Calu3 (cell line): ENCODE results near the gene ESR2. TPM values are rescaled to one million over a fixed set of nuclear protein-coding genes. Genes with fewer than 3 reads are reported as not detected.
A peak's percentile ranks its signal among the peaks of the same experiment; 100 is the strongest.

Experiments used
- BruUV-seq: library from RNA; stranded (reverse); fragments of 400-500 nt; replicated peaks from 2 replicates; lab custom pipeline; 2021; lab: Mats Ljungman, UMichigan
- CTCF ChIA-PET: fragments of 300-600 bp; sonication (Branson Sonifier 250); formaldehyde crosslinking; loops from one replicate; lab custom pipeline; 2022; ENCODE audit warnings: antibody characterized with exemption; lab: Charles Lee
- DNase-seq: peaks from one replicate; pipeline ENCODE4 v3.0.0; 2022
- H3K27ac Mint-ChIP-seq: one replicate; pipeline ENCODE4 v1.8.0; 2022; ENCODE audit warnings: mixed read lengths; ENCODE audit not compliant: unreplicated experiment
- H3K27me3 Mint-ChIP-seq: one replicate; pipeline ENCODE4 v1.8.0; 2022; ENCODE audit warnings: mixed read lengths; ENCODE audit not compliant: unreplicated experiment
- H3K36me3 Mint-ChIP-seq: one replicate; pipeline ENCODE4 v1.8.0; 2022; ENCODE audit warnings: mild to moderate bottlenecking, moderate library complexity, mixed read lengths; ENCODE audit not compliant: insufficient read depth, unreplicated experiment
- H3K4me1 Mint-ChIP-seq: one replicate; pipeline ENCODE4 v1.8.0; 2022; ENCODE audit warnings: mild to moderate bottlenecking, low read depth, mixed read lengths; ENCODE audit not compliant: unreplicated experiment
- H3K4me3 Mint-ChIP-seq: one replicate; pipeline ENCODE4 v1.8.0; 2022; ENCODE audit warnings: mild to moderate bottlenecking, low read depth, moderate library complexity, mixed read lengths; ENCODE audit not compliant: unreplicated experiment
- H3K9me3 Mint-ChIP-seq: one replicate; pipeline ENCODE4 v1.8.0; 2022; ENCODE audit warnings: low read depth, mixed read lengths; ENCODE audit not compliant: unreplicated experiment
- intact Hi-C: fragments of 100-400 bp; cut with micrococcal nuclease; formaldehyde crosslinking; loops from one replicate; pipeline ENCODE4 v1.10.0; 2022; ENCODE audit not compliant: unreplicated experiment
- total RNA-seq: library from RNA; stranded (reverse); gene quantifications from 2 replicates; pipeline ENCODE4 v1.2.3, GENCODE V29; 2022
- TF ChIP-seq, protein P1 (sequence below): fragments of 200-600 bp; IDR thresholded peaks from one replicate; pipeline ENCODE4 v1.8.0; 2022; ENCODE audit warnings: antibody characterized with exemption; ENCODE audit not compliant: unreplicated experiment

ESR2 gene
- total RNA-seq, 1 experiment from 2014 or later, result not detected

DNA sequence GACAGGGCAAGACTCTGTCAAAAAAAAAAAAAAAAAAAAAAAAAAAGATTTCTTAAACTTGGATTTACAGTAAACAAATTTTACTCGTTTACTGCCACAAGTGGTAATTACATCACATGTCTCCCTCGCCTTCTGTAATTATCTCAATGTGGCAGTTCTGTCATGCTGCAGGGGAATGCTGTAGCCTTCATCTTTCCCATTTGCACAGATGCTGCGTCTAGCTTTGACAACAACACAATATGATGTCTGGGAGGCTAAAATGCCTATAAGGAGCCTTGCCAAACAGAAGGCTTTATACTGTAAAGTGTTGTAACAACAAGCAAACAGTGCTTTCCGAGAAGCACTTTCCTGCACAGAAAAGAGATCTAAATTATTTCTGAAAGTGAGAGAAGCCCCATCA lies 48.7 kb downstream of the ESR2 start:
- H3K9me3 Mint-ChIP-seq, result no peaks in the 10 kb centered on the region
- CTCF ChIA-PET, result no interaction called here
- no peak for DNase-seq
- TF ChIP-seq, protein P1, sequence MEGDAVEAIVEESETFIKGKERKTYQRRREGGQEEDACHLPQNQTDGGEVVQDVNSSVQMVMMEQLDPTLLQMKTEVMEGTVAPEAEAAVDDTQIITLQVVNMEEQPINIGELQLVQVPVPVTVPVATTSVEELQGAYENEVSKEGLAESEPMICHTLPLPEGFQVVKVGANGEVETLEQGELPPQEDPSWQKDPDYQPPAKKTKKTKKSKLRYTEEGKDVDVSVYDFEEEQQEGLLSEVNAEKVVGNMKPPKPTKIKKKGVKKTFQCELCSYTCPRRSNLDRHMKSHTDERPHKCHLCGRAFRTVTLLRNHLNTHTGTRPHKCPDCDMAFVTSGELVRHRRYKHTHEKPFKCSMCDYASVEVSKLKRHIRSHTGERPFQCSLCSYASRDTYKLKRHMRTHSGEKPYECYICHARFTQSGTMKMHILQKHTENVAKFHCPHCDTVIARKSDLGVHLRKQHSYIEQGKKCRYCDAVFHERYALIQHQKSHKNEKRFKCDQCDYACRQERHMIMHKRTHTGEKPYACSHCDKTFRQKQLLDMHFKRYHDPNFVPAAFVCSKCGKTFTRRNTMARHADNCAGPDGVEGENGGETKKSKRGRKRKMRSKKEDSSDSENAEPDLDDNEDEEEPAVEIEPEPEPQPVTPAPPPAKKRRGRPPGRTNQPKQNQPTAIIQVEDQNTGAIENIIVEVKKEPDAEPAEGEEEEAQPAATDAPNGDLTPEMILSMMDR, result no peak
- no peak overlapping the region for H3K27ac Mint-ChIP-seq
- no peak overlapping the region for H3K4me3 Mint-ChIP-seq
- intact Hi-C loops, result no loop called here
- no TSS peak for BruUV-seq
- H3K36me3 Mint-ChIP-seq, result no peaks in the 10 kb centered on the region
- H3K27me3 Mint-ChIP-seq, result no peaks in the 10 kb centered on the region
- no peaks in the 10 kb centered on the region for H3K4me1 Mint-ChIP-seq

- CTCF ChIA-PET, result interaction anchor here (0.7 kb wide), 1 partner anchor 773 kb away, joined by 3 read pairs; no protein-coding TSS in a partner anchor
- H3K27ac Mint-ChIP-seq, result no peak overlapping the region
- no peak for DNase-seq
- H3K27me3 Mint-ChIP-seq, result no peaks in the 10 kb centered on the region
- H3K9me3 Mint-ChIP-seq, result no peaks in the 10 kb centered on the region
- H3K36me3 Mint-ChIP-seq, result no peaks in the 10 kb centered on the region
- H3K4me3 Mint-ChIP-seq, result no peak overlapping the region
- TF ChIP-seq, protein P1, result no peak
- H3K4me1 Mint-ChIP-seq, result no peaks in the 10 kb centered on the region
- intact Hi-C loops, result no loop called here
- BruUV-seq, result no TSS peak
These were observed 49.9 kb downstream of the ESR2 start for GRCh38 chr14:64244279-64244678.

GRCh38 chr14:64238631-64239030 lies 55.5 kb downstream of the ESR2 start:
- TF ChIP-seq, protein P1, result no peak
- no TSS peak for BruUV-seq
- intact Hi-C loops, result no loop called here
- Mint-ChIP-seq H3K4me1 (no peaks in the 10 kb centered on the region), H3K36me3 (peaks cover 17% of the 10 kb centered on the region), H3K27me3 (no peaks in the 10 kb centered on the region), H3K4me3 (no peak overlapping the region), H3K9me3 (no peaks in the 10 kb centered on the region), H3K27ac (no peak overlapping the region)
- CTCF ChIA-PET, result no interaction called here
- DNase-seq, result no peak

DNA sequence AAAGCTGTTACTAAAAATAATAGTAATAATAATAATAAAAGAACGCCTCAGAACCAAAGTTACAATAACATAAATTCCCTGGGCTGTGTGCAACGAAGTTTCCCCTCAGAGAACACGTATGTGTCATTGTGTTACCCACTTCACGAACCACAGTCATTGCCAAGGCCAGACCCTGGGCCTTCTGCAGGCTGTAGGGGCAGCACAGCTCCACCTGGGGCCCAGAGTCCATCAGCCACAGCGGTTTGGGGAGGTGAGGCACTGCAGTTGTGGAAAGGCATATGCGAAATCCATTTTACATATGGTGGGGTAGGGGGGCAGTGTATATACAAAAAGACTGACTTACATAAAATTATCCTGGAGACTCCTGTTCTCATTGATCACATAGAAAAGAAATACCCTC lies 56.1 kb downstream of the ESR2 start:
- intact Hi-C loops, result no loop called here
- CTCF ChIA-PET, result no interaction called here
- H3K27me3 Mint-ChIP-seq, result no peaks in the 10 kb centered on the region
- H3K36me3 Mint-ChIP-seq, result peaks cover 23% of the 10 kb centered on the region
- peak overlapping the region; percentile 15 for H3K27ac Mint-ChIP-seq
- no peaks in the 10 kb centered on the region for H3K4me1 Mint-ChIP-seq
- H3K4me3 Mint-ChIP-seq, result no peak overlapping the region
- no peak for DNase-seq
- no TSS peak for BruUV-seq
- H3K9me3 Mint-ChIP-seq, result no peaks in the 10 kb centered on the region
- TF ChIP-seq, protein P1, result no peak
